ENCODE data around the gene EXPH5.
A peak's percentile ranks its signal among the peaks of the same experiment; 100 is the strongest.
"Not testable (repeated sequence)": the region's sequence is repeated elsewhere in the genome, so short reads cannot be mapped to it uniquely, and the experiment has no call there.

The EXPH5 gene

GRCh38 chr11:108592591-108593213 lies 866 bp downstream of the EXPH5 start:
- DNase-seq (ENCODE audit: low read depth) = peak; percentile 34
- TF ChIP-seq, protein P1, sequence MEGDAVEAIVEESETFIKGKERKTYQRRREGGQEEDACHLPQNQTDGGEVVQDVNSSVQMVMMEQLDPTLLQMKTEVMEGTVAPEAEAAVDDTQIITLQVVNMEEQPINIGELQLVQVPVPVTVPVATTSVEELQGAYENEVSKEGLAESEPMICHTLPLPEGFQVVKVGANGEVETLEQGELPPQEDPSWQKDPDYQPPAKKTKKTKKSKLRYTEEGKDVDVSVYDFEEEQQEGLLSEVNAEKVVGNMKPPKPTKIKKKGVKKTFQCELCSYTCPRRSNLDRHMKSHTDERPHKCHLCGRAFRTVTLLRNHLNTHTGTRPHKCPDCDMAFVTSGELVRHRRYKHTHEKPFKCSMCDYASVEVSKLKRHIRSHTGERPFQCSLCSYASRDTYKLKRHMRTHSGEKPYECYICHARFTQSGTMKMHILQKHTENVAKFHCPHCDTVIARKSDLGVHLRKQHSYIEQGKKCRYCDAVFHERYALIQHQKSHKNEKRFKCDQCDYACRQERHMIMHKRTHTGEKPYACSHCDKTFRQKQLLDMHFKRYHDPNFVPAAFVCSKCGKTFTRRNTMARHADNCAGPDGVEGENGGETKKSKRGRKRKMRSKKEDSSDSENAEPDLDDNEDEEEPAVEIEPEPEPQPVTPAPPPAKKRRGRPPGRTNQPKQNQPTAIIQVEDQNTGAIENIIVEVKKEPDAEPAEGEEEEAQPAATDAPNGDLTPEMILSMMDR (IDR thresholded peaks at IDR 0.05; ENCODE audit: insufficient read depth, low read depth, low read length, missing control alignments) = no peak
- peak overlapping the region; percentile 72 for H3K4me3 ChIP-seq (ENCODE audit: low read length)

DNA sequence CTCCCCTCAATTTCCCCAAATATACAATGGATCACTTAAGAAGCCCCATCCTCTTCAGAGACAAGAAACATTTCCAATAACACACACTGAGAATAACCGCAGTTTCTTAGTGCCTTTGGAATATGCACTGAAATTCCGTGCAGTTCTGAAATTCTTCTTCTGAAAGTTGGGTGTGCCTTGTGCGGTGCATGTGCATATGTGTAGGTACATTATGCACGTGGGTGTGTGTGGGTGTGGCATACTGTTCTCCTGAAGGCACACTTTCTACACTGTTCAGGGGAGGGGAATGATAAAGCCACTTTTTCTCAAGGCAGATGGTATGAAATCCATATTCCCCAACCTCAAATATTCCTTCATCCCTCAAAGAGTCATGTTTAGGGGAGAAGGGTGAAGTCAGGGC lies 1.7 kb downstream of the EXPH5 start:
- peak; percentile 29 for DNase-seq (ENCODE audit: low read depth)
- TF ChIP-seq, protein P1 (IDR thresholded peaks at IDR 0.05; ENCODE audit: insufficient read depth, low read depth, low read length, missing control alignments) = no peak
- peak overlapping the region; percentile 72 for H3K4me3 ChIP-seq (ENCODE audit: low read length)

DNA sequence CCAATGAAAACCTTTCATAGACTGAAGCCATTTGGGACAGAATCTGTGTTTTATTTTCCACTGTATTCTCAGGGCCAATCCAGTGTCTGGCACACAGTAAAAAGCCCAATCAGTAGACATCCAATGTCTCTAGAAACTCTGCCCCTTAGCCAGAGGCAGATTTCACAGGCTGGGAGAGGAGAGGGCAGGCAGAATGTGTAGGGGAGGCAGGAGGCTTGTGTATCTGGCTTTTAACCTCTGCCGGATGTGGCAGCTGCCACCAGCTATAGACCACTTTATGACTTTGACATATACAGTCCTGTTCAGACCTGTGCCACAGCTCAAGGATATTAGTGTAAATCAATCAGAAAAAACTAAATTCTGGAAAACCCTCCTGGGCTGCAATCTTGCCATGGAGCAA lies 4.4 kb downstream of the EXPH5 start:
- DNase-seq (ENCODE audit: low read depth) = no peak
- TF ChIP-seq, protein P1 (IDR thresholded peaks at IDR 0.05; ENCODE audit: insufficient read depth, low read depth, low read length, missing control alignments) = no peak
- no peak overlapping the region for H3K4me3 ChIP-seq (ENCODE audit: low read length)

DNA sequence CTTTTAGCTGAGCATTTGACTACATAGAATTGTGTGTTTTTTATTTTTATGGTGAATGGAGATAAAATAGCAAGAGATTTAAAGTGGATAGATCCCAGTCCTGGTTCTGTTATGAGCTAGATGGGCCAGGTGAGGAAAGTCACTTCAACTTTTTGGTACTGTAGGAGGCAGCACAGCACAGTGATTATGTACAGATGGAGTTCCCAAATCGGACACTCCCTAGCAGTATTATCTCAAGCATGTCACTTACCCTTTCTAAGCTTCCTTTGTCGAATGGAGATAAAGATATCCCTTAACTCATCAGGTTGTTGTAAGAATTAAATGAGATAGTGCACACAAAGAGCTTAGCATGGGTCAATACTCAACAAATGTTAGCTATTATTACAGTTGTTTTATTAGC lies 5.3 kb downstream of the EXPH5 start:
- TF ChIP-seq, protein P1 (IDR thresholded peaks at IDR 0.05; ENCODE audit: insufficient read depth, low read depth, low read length, missing control alignments) = no peak
- no peak overlapping the region for H3K4me3 ChIP-seq (ENCODE audit: low read length)
- DNase-seq (ENCODE audit: low read depth) = no peak

DNA sequence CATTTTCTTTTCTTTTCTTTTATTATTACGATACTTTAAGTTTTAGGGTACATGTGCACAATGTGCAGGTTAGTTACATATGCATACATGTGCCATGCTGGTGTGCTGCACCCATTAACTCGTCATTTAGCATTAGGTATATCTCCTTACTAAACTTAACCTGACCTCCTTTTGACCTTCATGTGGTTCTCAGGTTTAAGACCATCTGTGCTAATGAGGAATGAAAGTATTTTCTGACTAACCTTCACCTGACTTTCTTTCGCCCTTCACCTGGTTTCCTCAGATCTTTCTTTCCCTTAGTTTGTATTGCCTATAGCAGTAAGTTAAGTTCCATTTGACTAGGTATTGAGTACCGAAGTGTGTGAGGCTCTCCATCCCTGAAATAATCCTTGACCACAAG lies 6.5 kb downstream of the EXPH5 start:
- H3K4me3 ChIP-seq (ENCODE audit: low read length) = no peak overlapping the region
- no peak for DNase-seq (ENCODE audit: low read depth)
- TF ChIP-seq, protein P1 (IDR thresholded peaks at IDR 0.05; ENCODE audit: insufficient read depth, low read depth, low read length, missing control alignments) = no peak

DNA sequence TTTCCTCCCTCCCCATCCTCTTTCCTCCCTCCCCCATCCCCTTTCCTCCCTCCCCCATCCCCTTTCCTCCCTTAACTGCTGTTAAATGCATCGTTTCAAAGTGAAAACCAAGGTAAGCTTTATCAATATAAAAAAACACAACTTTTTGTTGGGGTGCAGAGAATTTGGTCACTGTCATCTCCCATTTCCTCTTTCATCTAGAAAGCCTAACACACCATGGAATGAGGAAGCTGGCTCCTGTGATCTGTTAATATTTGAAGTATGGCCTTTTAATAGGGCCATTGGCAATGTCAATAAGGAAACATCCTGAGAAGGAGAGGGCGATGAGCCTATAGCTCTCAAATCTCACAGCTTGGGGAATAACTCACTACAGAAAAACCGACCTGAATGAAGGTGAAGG lies 7.0 kb downstream of the EXPH5 start:
- TF ChIP-seq, protein P1 (IDR thresholded peaks at IDR 0.05; ENCODE audit: insufficient read depth, low read depth, low read length, missing control alignments) = no peak
- DNase-seq (ENCODE audit: low read depth) = no peak
- H3K4me3 ChIP-seq (ENCODE audit: low read length) = no peak overlapping the region

- DNase-seq (ENCODE audit: low read depth); H3K4me3 ChIP-seq (ENCODE audit: low read length): not testable (repeated sequence)
Observed at GRCh38 chr11:108586185-108586584, 7.4 kb downstream of the EXPH5 start.

Data from epithelial cell of esophagus (primary cell).